HG03354 (cell line): ENCODE results near the gene KLF16.

Experiments used
- ATAC-seq: cut with Tn5 transposase; IDR thresholded peaks from one replicate; pipeline ENCODE4 v1.9.1; 2021; ENCODE audit warnings: mild to moderate bottlenecking; ENCODE audit not compliant: unreplicated experiment, poor library complexity, severe bottlenecking

The KLF16 gene

GRCh38 chr19:1827566-1828278, 35.7 kb downstream of the KLF16 start:
- ATAC-seq: no peak

- no peak for ATAC-seq
These were observed 36.5 kb downstream of the KLF16 start for GRCh38 chr19:1826557-1827521.

- no peak for ATAC-seq
These were observed 37.3 kb downstream of the KLF16 start for GRCh38 chr19:1825909-1826556.

DNA sequence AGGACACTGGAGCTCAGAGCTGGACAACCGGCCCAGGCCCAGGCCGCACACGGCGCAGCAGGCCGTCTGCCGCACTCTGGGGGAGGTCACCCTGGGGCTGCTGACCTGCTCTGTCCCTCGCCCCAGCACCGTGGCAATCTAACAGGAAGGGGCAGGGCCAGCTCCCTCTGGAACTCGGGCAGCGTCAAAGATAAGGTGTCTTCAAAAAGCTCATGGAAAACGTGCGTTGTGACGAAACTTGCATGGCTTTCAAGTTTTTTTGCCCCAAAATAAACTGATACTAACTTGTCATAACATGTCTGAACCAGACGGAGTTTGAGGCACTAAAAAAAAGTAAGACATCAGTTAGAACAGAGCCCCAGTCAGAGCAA, 39.1 kb downstream of the KLF16 start:
- ATAC-seq: no peak

GRCh38 chr19:1823539-1824251, 39.7 kb downstream of the KLF16 start:
- ATAC-seq: no peak

- no peak for ATAC-seq
These were observed 40.4 kb downstream of the KLF16 start for GRCh38 chr19:1823020-1823419.

- ATAC-seq: no peak
These were observed 41.2 kb downstream of the KLF16 start for GRCh38 chr19:1822210-1822609.

DNA sequence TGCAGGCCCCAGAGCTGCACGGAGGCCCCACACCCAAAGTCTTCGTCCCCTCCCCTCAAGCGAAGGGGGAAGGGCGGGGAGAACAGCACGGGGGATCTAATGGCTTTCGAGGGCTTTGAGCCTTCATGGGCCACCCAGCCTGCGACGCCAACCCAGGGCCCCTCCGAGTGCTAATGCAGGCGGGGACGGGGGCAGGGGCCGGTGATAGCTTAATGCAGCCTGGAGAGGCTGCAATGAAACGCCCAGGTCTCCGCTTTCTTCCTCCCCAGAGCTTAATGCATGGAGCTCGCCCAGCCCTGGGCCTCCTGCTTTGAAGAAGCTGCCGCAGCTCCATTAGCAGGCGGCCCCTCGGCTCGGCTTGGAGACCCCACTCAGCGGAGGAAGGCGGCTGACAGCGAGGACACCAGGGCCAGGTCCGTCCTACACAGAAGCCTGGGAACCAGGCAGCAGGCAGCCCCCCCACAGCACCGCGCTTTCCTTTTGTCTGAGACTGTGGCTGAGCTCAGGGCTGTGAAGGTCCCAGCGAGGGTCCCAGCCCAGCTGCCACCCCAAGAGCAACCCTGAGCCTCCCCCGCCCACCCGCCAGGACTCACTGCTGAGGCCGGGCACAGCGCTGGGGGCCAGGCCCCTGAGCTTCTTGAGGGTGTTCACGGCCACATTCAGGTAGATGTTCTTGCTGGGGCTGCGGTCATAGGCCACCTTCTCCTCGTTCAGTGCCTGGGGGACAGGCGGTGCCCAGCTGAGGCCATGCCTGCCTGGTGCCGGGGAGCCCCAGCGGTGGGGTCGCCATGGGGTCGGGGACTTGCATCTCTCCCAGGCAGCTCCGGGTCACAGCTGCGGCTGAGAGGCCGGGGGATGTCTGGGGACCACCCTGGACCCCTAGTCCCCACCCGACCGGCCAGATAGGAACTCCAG, 43.8 kb downstream of the KLF16 start:
- ATAC-seq: no peak

DNA sequence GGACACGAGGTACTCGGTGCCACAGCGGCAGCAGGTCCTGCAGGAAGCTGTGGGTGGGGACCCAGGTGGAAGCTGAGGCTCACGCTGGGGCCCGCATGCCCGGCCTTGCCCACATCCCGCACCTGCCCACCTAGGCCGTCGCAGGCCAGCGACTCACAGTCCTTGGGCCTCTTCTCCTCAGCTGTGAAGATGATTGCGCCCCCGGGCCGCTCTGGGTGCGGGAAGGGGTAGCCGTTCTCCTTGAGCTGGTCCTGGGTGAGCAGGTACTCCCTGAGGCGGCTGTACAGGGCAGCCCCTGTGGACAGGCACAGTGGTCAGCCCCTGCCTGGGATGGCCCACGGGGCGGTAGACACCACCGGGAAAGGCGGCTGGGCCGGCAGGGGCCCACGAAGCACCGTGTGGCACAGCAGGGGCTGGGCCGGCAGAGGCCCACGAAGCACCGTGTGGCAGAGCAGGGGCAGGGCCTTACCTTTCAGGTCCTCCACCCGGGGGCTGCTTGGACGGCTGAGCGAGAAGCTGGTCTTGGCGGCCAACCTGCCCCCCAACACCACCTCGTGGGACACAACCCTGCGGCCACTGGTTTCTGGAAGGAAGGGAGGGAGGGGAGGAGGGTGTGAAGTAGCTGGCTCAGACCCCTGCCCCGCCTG, 44.7 kb downstream of the KLF16 start:
- ATAC-seq: no peak

DNA sequence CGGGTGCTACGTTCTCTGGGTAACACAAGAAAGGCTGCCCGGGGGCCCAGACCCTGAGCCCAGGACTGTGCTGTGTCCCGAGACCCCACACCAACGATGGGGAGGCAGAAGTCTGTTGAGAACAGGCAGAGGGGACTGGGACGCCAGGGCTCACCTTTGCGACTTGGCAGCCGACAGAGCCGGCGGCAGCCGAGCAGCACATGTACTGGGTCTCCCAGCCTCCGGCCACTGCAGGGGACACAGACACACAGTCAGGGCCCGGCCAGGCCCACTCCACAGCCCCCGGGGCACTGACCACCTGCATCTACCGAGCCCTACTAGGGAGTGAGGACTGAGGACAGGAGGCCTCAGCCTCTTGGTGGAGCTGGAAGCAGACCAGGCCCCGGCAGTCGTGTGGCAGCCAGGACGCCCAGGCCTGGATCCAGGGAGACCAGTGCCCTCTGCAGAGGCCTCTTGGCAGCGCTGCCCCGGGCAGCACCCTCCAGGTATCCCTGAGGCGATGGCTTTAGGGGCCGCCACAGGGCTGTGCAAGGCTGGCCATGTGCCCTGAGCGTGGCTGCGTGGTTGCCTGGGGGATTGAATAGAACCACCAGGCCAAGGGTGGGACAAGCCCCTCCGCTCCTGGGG, 45.7 kb downstream of the KLF16 start:
- no peak for ATAC-seq

DNA sequence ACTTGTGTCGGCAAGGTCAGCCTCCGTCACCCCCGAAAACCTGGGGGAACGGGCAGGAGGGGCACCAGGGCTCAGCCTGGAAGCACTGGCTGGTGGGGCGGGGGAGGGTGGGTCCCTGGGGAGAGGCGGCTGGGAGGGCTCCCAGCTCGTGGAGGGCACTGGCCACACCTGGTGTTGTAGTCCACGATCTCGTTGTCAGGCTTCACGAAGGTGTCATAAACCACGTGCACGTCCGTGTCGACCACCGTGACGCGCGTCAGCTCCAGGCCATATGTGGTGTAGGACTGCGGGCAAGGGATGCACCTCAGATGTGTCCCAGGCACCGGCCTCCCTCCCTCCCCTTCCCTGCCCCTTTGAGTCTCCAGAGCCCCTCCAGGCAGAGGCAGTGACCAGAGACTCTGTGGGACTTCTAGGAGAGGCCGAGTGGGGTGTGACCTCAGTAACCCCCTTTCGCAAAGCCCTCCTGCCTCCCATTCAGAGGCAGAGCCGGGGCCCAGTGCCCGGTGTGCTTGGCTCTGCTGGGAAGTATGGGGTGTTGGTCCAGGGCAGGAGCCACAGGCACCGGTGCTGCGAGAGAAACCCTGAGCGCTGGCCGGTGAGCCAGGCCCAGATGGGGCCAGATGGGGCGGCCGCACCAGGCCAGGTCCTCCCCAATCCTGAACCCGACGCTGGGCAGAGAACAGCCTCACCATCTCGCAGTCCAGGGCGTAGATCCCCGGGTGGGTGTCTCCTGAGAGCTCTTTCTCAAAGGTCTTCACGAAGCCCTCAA, 46.7 kb downstream of the KLF16 start:
- no peak for ATAC-seq

GRCh38 chr19:1815605-1816529, 47.5 kb downstream of the KLF16 start:
- no peak for ATAC-seq

GRCh38 chr19:1814833-1815604, 48.4 kb downstream of the KLF16 start:
- no peak for ATAC-seq

GRCh38 chr19:1814391-1814790, 49.0 kb downstream of the KLF16 start:
- no peak for ATAC-seq
